GM19452 (cell line): ENCODE measurements around the gene CA10.

Experiments used
- ATAC-seq: cut with Tn5 transposase; IDR thresholded peaks from one replicate; pipeline ENCODE4 v1.9.1; 2021; ENCODE audit not compliant: unreplicated experiment

Gene CA10

DNA sequence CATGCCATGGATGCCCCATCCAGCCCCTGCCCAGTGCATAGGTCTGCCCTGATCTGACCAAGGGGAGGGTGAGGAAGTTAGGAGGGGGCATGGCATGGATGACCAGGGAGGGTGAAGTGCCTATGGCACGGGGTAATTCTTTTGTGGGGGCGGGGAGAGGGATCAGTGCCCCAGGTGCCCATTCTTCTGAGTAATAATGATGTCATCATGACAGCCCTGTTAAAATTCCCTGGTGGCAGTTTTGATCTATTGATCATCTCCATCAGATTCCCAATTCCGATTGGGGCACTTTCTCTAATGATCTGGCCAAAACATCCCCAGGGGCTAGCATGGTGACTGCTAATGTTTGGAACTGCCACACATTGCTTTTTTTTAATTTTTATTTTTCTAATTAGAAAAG is 506.0 kb downstream of the CA10 start:
- no peak for ATAC-seq

GRCh38 chr17:51651513-51652298 is 506.8 kb downstream of the CA10 start:
- ATAC-seq: no peak

DNA sequence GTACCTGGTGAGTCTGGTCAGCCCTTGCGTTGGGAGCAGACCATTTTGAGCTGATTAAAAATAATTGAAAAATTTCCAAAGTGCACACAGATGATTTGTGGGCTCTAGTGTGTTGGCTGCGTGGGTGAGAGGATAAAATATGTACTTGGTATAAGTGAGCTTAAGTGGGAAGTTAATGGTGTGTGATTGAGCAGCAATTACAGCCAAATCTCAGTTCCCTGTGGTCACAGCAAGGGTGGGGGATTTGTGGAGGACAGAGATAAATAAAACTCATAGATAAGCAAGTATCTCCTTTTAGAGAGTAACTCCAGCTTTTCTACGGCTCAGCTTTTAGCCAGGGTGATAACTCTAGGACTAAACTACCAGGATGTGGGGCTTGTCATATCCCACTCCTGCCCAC is 507.7 kb downstream of the CA10 start:
- no peak for ATAC-seq

GRCh38 chr17:51650202-51650601 is 508.3 kb downstream of the CA10 start:
- no peak for ATAC-seq

- no peak for ATAC-seq
Measured at GRCh38 chr17:51647826-51648225, 510.7 kb downstream of the CA10 start.

- no peak for ATAC-seq
Measured at GRCh38 chr17:51647067-51647466, 511.4 kb downstream of the CA10 start.

DNA sequence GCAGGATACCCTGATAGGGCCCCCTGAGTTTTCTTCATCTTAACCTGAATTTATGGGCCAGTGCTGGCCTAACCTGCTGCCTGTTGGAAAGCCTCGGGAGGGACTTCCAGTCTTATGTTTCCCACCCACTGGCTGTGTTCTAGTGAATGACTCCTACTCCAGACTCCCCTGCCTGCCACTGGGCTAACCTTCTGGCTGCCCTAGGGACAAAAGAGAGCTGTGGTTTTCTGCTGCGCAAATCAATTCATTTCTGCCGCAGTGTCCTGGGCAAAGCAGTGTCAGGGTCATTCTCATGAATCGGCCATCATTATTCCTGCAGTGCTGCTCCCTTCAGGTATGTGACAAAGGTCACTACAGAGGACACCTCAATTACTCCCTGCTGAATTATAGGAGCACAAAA is 512.0 kb downstream of the CA10 start:
- no peak for ATAC-seq

DNA sequence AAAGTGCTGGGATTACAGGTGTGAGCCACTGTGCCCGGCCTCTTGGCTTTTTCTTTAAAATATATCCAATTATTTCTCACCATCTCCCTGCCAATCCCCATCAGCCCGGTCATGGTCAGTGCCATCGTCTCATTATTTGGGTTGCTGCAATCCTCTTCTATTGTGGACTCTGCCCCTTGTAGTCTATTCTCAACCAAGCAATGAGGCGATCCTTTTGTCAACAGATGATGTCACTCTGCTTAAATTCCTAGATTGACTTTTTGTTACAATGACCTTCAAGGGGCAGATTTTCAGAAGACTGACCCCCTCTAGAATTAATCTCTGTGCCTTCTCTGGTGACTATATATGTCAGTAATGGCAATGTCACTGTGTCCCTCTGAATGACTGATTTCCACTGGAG is 513.5 kb downstream of the CA10 start:
- ATAC-seq: no peak

- ATAC-seq: no peak
Measured at GRCh38 chr17:51643702-51644490, 514.6 kb downstream of the CA10 start.

DNA sequence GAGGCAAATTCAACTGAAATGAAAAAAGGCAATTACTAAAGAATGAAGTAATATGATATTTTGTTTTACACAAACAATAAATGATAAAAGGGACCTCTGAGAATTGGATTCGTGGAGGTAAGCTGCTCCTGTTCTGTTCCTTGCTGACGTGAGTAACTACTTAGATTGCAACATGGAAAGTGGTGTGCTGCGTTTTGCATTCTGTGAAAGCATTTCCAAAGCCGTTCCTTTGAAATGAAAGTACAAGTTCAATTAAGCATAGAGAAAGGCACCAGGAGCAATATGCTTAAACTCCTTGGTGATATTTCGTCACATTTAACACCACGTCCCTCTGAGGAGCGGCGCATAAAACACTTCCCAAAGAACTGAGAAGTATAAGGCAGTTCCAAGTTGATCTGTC is 516.5 kb downstream of the CA10 start:
- ATAC-seq: no peak

- no peak for ATAC-seq
Measured at GRCh38 chr17:51640108-51640622, 518.3 kb downstream of the CA10 start.

GRCh38 chr17:51638971-51639370 is 519.5 kb downstream of the CA10 start:
- no peak for ATAC-seq

- no peak for ATAC-seq
Measured at GRCh38 chr17:51636291-51636690, 522.2 kb downstream of the CA10 start.

GRCh38 chr17:51630101-51630671 is 528.3 kb downstream of the CA10 start:
- ATAC-seq: no peak

- no peak for ATAC-seq
Measured at GRCh38 chr17:51629232-51629631, 529.3 kb downstream of the CA10 start.

GRCh38 chr17:51627779-51628178 is 530.7 kb downstream of the CA10 start:
- ATAC-seq: no peak

DNA sequence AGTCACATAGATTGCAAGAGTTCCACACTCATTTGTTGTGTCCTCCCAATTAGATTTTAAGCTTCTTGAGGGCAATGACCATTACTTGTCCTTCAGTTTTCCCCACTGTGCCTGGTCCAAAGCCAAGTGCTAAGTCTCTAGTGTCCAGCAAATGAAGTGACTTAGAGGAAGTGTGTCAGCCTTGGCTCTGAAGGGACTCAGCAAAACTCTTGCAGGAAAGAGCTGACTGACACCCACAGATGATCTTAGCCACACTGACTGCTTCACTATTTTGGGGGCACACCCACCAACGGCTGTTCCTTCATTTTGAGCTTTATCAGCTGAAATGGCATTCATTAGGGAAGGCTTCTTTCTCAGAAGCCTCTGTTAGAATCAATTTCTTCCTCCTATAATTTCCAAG is 540.0 kb downstream of the CA10 start:
- no peak for ATAC-seq

GRCh38 chr17:51617986-51618385 is 540.5 kb downstream of the CA10 start:
- no peak for ATAC-seq

DNA sequence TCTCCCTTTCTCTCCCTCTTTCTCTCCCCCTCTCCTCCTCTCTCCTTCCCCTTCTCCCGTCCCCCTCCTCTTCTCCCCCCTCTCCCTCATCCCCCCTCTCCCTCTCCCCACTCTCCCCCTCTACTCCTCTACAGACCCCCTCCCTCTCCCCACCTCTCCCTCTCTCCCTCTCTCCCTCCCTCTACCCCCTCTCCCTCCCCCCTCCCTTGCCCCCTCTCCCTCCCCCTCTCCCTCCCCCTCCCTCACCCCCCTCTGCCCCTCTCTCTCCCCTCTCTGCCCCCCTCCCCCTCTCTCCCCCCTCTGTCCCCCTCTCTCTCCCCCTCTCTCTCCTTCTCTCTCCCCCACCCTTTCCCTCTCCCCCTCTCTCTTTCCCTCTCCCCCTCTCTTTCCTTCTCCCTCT is 545.3 kb downstream of the CA10 start:
- no peak for ATAC-seq

- no peak for ATAC-seq
Measured at GRCh38 chr17:51612692-51613091, 545.8 kb downstream of the CA10 start.

GRCh38 chr17:51611585-51611984 is 546.9 kb downstream of the CA10 start:
- no peak for ATAC-seq

DNA sequence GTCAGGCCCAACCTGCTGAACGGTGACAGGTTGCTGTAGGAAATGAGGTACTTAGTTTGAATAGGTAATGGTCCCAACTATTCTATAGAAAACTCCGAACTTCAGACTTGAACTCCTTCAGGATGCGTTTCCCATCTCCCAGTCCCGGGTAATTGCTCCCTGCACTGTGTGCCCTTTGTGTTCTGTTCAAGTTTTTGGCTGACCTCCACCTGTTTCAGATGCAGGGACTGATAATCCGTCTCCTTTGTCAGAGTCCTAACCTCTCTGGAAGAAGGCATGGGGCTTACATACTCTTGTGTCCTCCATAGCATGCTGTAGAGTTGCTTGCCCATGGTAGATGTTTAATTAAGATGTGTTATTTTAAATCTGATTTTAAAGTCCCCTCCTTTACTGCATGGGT is 547.7 kb downstream of the CA10 start:
- ATAC-seq: no peak
